ENCODE results near the gene MRRF. TPM values are rescaled to one million over a fixed set of nuclear protein-coding genes. Genes with fewer than 3 reads are reported as not detected.
"Not testable (repeated sequence)": the region's sequence is repeated elsewhere in the genome, so short reads cannot be mapped to it uniquely, and the experiment has no call there.

MRRF gene
- total RNA-seq, 2 donors from 2014 or later: 48.0 to 62.7 TPM

DNA sequence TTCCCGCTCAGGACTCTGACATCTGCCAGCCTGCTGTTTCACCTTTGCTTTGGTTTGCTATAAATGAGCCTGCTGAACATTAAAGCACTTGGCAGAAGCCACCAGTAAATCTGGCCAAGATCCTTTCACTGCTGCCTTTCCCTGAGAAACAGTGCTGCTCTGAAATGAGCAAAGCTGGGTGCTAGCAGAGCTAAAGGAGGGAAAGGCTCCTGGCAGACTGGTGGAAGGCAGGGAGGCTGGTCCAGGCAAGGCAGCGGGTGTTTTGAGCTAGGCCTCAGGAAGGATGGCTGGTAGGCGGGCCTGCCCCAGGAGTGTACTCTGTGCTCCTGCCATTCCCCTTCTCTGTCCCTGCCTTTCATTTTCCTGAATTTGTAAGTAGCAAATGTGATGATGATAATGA, 53.6 kb downstream of the MRRF start:
- peak; percentile 15 for ATAC-seq

DNA sequence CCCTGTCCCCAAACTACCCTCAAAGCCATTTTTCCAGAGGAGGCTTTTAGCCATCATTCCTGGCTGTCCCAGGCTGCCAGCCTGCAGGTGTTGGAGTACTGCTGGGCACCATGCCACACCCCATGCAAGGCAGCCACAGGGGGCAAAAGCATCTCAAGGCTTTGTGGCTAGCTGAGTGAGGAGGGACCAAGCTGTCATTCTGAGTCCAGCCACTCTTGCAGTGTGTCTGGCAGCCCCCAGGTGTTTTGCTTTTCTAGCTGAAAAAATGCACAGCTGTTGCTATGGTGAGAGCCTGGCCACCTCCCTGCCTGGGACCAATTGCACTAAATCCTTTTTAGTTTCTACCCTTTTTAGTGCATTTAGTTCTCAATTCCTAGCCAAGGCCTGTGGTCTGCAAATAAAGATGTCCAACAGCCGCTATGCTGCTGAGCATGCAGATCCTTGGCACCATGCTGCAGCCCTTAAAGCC, 55.8 kb downstream of the MRRF start:
- intact Hi-C loops (cut with DNase I, micrococcal nuclease): no loop called here
- DNase-seq (no peak), ATAC-seq (no peak)

More for the DNA sequence above, 53.6 kb downstream of the MRRF start:
- intact Hi-C loops (cut with DNase I, micrococcal nuclease): no loop called here
- DNase-seq: peak in 1 of 2 donors; percentile 37

DNA sequence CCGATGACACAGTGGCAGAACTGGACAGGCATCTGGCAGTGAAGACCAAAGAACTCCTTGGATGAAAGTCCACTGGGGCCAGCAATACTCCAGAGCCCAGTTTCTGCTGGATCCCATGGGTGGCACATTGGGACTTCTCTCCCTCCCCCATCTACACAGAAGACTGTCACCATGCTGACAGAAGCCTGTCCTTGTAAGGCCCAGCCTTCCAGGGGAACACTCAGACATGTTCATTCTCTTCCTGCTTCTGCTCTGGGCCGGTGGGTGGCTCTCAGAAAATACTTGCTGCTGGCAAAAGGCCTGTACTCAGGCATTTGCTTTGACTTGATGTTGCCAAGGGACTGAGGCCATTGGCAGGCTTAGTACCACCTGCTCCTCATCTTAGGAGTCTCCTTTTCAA, 57.9 kb downstream of the MRRF start:
- no peak for ATAC-seq

DNA sequence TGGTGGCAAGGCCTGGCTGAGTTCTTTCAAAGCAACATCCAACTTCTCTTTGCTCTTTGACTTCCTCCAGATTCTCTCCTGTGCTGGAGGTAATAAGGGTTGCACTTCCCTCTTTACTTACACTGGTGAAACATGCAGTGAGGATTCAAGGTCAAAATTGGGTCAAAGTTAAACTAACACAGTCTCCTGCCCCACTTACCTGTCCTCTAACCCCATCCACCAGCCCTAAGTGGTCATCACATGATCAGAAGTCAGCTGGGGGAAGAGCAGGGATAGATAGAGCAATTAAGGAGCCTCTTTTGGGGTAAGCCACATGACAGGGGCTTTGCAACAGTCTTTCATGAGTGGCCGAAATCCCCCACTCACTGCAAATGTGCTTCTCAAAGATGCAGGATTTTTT, 60.0 kb downstream of the MRRF start:
- ATAC-seq; DNase-seq; intact Hi-C loops (cut with DNase I, micrococcal nuclease): not testable (repeated sequence)

More for the DNA sequence above, 57.9 kb downstream of the MRRF start:
- intact Hi-C loops (cut with DNase I, micrococcal nuclease): no loop called here
- DNase-seq: no peak

GRCh38 chr9:122325124-122325523, 60.4 kb downstream of the MRRF start:
- intact Hi-C loops (cut with DNase I, micrococcal nuclease): no loop called here
- ATAC-seq (no peak), DNase-seq (no peak)

DNA sequence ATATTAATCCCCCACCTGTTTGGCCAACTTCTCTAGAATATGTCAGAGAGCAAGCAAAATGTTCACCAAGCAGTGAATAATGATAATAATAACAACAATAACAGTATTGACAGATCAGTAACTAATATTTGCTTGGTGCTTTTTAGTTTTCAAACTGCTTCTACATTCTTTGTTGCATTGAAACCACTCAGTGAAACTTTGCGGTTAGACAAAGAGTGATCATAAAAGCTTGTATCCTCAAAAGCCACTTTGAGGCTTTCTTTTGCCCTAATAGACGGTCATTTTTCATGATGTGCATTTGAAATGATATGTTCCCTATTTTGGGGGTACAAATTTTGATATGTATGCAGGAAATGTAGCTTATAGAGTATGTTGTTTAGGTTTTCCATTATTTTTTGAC, 62.5 kb downstream of the MRRF start:
- intact Hi-C loops (cut with DNase I, micrococcal nuclease): no loop called here
- ATAC-seq: no peak
- no peak for DNase-seq

DNA sequence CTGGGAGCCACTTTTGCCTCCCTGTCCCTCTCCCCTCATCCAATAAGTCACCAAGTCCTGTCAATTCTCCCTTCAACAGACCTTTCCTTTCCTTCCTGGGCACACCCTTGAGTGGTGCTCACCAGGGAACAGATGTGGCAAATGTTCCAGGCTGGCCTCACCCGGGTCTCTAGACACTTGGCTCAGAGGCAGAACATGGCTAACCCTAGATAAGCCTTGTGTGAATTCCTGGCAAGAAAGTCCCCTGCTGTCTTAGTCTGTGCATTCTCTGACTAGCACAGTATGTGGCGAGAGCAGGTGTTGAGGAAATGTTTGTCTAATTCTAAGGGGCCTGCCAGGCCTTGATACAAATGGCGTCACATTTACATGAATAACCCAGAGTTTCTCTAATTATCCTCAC, 64.9 kb downstream of the MRRF start:
- ATAC-seq: no peak
- no peak for DNase-seq
- intact Hi-C loops (cut with DNase I, micrococcal nuclease): no loop called here

GRCh38 chr9:122330466-122330865, 65.8 kb downstream of the MRRF start:
- ATAC-seq; DNase-seq; intact Hi-C loops (cut with DNase I, micrococcal nuclease): not testable (repeated sequence)

GRCh38 chr9:122331523-122331927, 66.8 kb downstream of the MRRF start:
- no peak for DNase-seq
- intact Hi-C loops (cut with DNase I, micrococcal nuclease): no loop called here
- no peak for ATAC-seq

GRCh38 chr9:122332083-122332482, 67.4 kb downstream of the MRRF start:
- ATAC-seq: no peak
- intact Hi-C loops (cut with DNase I, micrococcal nuclease): no loop called here
- DNase-seq: no peak

DNA sequence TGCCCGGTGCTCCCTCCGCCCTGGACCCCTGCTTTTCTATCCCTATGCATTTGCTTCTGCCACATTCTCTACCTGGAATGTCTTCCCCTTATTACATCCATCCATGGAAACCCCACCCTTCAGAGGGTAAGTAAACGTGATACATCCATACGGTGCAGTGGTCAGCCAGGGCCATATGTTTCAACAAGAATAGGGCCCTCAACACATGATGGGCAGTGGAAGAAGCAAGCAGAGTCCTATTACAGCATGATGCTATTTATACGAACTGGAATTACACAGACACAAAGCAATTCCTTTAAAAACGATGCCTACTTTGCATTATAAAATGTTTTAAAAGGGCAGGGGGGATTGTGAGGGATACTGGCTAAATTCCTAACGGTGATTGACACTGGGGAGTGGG, 68.0 kb downstream of the MRRF start:
- no peak for DNase-seq
- intact Hi-C loops (cut with DNase I, micrococcal nuclease): no loop called here
- ATAC-seq: no peak

GRCh38 chr9:122333169-122333808, 68.6 kb downstream of the MRRF start:
- no peak for DNase-seq
- ATAC-seq: no peak
- intact Hi-C loops (cut with DNase I, micrococcal nuclease): no loop called here

DNA sequence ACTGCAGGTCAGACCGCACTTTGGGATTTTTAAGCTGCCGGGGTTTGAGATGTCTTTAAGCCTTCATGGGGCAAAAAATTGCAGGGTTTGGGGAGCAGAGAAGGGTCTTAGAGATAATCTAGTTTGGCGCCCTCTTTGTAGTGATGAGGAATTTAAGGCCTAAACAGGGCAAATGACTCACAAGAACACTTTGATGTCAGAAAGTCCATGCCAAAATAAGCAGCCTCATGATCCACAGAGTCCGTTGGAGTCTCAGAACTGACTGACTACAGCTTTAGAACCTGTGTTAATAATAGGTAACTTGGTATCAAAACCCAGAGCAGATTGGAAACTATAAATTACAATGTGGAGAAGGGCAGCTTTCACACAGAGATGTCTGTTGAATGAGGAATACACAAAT, 70.2 kb downstream of the MRRF start:
- ATAC-seq: no peak
- no peak for DNase-seq
- intact Hi-C loops (cut with DNase I, micrococcal nuclease): no loop called here

DNA sequence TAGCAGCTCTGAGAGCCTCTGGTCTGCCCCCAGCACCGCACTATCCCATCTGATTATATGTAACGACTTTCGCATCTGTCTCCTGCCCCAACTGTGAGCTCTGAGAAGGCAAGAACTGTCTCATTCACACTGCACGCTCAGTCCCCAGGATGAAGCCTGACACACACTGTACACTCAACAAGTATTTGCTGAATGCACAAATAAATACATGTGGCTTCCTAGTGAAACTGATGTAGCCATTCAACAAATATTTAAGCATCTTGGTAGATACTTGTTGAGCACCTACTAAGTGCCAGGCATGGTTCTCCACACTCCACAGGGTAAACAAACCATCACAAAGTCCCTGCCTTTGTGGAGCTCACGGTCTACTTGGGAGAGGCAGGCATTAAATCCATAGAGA, 71.5 kb downstream of the MRRF start:
- intact Hi-C loops (cut with DNase I, micrococcal nuclease): no loop called here
- ATAC-seq (no peak), DNase-seq (no peak)

GRCh38 chr9:122336866-122337555, 72.3 kb downstream of the MRRF start:
- DNase-seq: no peak
- intact Hi-C loops (cut with DNase I, micrococcal nuclease): no loop called here
- no peak for ATAC-seq

DNA sequence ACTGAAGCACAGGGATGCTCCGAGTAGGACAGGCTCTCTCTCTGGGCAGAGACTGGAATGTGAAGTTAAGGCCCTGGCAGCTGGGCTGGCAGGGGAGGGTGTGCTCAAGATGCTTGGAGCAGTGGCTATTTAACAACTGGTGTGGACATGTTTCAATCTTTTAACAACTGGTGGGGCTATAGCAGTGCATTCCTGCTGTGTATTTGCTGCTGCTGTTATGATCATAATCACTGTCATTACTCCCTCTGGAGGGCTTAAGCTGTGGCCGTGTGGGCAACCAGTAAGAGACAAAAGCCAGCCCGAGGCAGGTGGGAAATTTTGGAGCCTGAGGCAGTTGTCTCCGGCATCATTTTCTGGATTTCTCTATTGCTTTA, 72.9 kb downstream of the MRRF start:
- DNase-seq: no peak
- intact Hi-C loops (cut with DNase I, micrococcal nuclease): no loop called here
- ATAC-seq: no peak

DNA sequence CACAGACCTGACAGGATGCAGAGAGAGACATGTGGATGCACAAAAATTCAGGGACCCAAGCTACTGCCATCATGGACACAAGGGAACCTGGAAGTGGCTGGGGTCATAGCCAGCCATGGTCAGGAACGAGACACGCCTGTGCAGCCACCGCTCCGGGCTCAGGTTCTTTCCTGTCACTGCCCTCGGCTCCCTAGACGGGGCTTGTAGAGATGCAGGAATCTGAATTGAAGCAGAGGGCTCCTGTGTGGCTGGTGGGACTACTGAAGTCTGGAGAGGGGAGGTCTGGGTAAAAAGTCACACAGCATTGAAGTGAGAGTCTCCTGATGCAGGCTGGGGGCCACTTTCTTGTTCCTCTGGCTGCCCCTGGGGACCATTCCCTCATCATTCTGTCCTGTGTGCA, 73.9 kb downstream of the MRRF start:
- no peak for ATAC-seq
- intact Hi-C loops (cut with DNase I, micrococcal nuclease): no loop called here
- no peak for DNase-seq

- DNase-seq (no peak), ATAC-seq (no peak)
- intact Hi-C loops (cut with DNase I, micrococcal nuclease): no loop called here
Measured at GRCh38 chr9:122338994-122339393, 74.3 kb downstream of the MRRF start.

DNA sequence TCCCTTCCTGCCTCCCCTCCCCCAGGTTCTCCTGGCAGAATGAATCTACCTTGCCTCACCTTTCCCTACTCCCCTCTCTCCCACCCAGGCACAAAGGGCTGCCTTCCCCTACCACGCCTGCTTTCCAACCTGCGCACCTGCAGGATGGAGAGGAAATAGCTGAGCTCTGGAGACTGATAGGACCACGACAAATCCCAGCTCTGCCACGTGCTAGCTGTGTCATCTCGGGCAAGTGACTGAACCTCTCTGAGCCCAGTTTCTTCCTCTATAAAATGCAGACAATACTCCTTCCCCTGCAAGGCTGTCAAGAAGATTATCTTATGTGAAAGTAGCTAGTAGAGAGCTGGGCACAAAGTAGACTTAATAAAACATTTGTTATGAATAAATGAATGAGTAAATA, 74.9 kb downstream of the MRRF start:
- intact Hi-C loops (cut with DNase I, micrococcal nuclease): no loop called here
- ATAC-seq: no peak
- DNase-seq: no peak

- DNase-seq (no peak), ATAC-seq (no peak)
- intact Hi-C loops (cut with DNase I, micrococcal nuclease): loop anchor here in 1 of 2 donors (10.0 kb wide), 1 partner anchor 215 kb away; no protein-coding TSS in a partner anchor
Measured at GRCh38 chr9:122340161-122340560, 75.5 kb downstream of the MRRF start.

Data from left colon (tissue), 2 donors.